Neural crest cell (in vitro differentiated cells): ENCODE results near the gene MARK2. TPM values are rescaled to one million over a fixed set of nuclear protein-coding genes. Genes with fewer than 3 reads are reported as not detected.

Experiments
- DNase-seq: peaks from one replicate; pipeline ENCODE4 v3.0.0; 2021; ENCODE audit warnings: low read depth, mixed read lengths, low spot score
- H3K27ac Mint-ChIP-seq: one replicate; pipeline ENCODE4 v1.8.0; 2021; ENCODE audit warnings: mild to moderate bottlenecking, mixed read lengths; ENCODE audit not compliant: unreplicated experiment
- H3K27me3 Mint-ChIP-seq: 2 replicates; pipeline ENCODE4 v1.8.0; 2021; ENCODE audit warnings: low read depth, mild to moderate bottlenecking, mixed read lengths
- H3K36me3 Mint-ChIP-seq: 2 replicates; pipeline ENCODE4 v1.8.0; 2021; ENCODE audit warnings: low read depth, mild to moderate bottlenecking, mixed read lengths
- H3K4me1 Mint-ChIP-seq: 2 replicates; pipeline ENCODE4 v1.8.0; 2021; ENCODE audit warnings: mixed read lengths
- H3K4me3 Mint-ChIP-seq: one replicate; pipeline ENCODE4 v1.8.0; 2021; ENCODE audit warnings: mild to moderate bottlenecking, mixed read lengths
- H3K9me3 Mint-ChIP-seq: 2 replicates; pipeline ENCODE4 v1.8.0; 2021; ENCODE audit warnings: mixed read lengths
- total RNA-seq: library from RNA; stranded (reverse); gene quantifications from 2 replicates; pipeline ENCODE4 v1.2.1, GENCODE V29; 2021
- TF ChIP-seq, protein P1 (sequence below): fragments of 200-600 bp; sonication (generic); conservative IDR thresholded peaks from 2 replicates; pipeline ENCODE4 v1.5.0; 2021; ENCODE audit warnings: antibody characterized with exemption, mild to moderate bottlenecking

MARK2 gene
- total RNA-seq, 1 donor from 2014 or later: 42.4 TPM

- TF ChIP-seq, protein P1, sequence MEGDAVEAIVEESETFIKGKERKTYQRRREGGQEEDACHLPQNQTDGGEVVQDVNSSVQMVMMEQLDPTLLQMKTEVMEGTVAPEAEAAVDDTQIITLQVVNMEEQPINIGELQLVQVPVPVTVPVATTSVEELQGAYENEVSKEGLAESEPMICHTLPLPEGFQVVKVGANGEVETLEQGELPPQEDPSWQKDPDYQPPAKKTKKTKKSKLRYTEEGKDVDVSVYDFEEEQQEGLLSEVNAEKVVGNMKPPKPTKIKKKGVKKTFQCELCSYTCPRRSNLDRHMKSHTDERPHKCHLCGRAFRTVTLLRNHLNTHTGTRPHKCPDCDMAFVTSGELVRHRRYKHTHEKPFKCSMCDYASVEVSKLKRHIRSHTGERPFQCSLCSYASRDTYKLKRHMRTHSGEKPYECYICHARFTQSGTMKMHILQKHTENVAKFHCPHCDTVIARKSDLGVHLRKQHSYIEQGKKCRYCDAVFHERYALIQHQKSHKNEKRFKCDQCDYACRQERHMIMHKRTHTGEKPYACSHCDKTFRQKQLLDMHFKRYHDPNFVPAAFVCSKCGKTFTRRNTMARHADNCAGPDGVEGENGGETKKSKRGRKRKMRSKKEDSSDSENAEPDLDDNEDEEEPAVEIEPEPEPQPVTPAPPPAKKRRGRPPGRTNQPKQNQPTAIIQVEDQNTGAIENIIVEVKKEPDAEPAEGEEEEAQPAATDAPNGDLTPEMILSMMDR: no peak
- Mint-ChIP-seq H3K27me3 (no peaks in the 10 kb centered on the region), H3K4me1 (peaks cover 49% of the 10 kb centered on the region), H3K27ac (no peak overlapping the region), H3K9me3 (no peaks in the 10 kb centered on the region), H3K4me3 (no peak overlapping the region), H3K36me3 (no peaks in the 10 kb centered on the region)
- no peak for DNase-seq
Measured at GRCh38 chr11:63869171-63869591, 30.3 kb downstream of the MARK2 start.

DNA sequence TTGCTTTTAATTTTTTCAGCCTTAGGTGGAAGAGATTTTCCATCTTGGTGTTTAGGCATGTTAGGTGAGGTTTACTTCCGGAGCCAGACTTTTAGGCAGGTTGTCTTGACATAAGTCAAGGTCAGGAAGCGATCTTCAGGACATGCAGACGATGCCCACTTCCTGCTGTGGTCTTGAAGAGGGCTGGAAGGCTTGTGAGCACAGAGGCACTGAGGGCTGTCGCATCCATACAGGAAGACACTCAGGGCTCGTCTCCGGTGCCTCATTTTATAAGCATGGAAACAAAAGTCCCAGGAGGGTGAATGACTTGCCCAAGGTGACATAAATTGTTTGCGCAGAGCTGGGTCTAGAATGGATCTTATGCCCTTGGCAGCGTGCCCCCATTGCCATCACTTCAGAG, 30.8 kb downstream of the MARK2 start:
- Mint-ChIP-seq H3K9me3 (no peaks in the 10 kb centered on the region), H3K4me3 (no peak overlapping the region), H3K27ac (peak overlapping the region; percentile 27), H3K36me3 (no peaks in the 10 kb centered on the region), H3K4me1 (peaks cover 52% of the 10 kb centered on the region), H3K27me3 (no peaks in the 10 kb centered on the region)
- no peak for DNase-seq
- TF ChIP-seq, protein P1: no peak

DNA sequence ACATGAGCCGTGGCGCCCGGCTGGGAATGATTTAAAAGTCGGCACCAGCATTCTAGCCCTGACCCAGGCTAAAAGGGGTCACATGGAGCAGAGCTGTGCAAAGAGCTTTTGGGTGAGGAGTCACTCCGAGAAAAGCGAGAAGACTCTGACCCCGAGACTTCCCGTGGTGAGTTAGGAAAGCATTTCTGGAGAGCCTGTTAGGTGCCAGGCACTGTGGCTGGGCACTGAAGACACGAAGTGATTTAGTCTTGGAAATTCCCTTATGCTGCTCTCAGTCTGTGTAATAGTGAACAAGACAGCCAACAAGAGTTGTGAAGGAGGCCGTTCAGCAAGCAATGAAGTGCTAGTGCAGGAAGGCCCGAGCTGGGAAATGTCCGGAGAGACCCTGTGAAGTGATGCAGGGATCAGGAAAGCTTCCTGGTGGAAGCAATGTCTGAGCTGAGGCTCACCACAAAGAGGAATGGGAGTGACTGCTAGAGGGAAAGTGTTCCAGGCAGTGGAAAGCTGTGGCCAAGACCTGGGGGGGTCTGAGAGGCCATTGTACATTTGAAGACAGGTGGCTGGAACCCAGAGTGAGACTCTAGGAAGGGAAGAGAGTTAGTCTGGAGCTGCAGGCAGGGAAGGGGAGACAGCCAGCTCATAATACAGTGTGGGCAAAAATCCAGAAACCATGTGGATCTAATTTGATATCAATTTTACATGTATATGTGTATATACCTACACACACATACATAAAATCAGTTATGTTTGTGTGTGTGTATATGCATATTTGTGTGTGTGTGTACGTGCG, 31.6 kb downstream of the MARK2 start:
- Mint-ChIP-seq H3K4me1 (peaks cover 52% of the 10 kb centered on the region), H3K27ac (no peak overlapping the region), H3K4me3 (no peak overlapping the region), H3K9me3 (no peaks in the 10 kb centered on the region), H3K27me3 (no peaks in the 10 kb centered on the region), H3K36me3 (no peaks in the 10 kb centered on the region)
- no peak for DNase-seq
- TF ChIP-seq, protein P1: no peak

- peak; percentile 18 for DNase-seq
- no peak overlapping the region for H3K4me3 Mint-ChIP-seq
- H3K36me3 Mint-ChIP-seq: no peaks in the 10 kb centered on the region
- peaks cover 41% of the 10 kb centered on the region for H3K4me1 Mint-ChIP-seq
- peak overlapping the region; percentile 27 for H3K27ac Mint-ChIP-seq
- TF ChIP-seq, protein P1: peak; percentile 53
- H3K9me3 Mint-ChIP-seq: no peaks in the 10 kb centered on the region
- no peaks in the 10 kb centered on the region for H3K27me3 Mint-ChIP-seq
Measured at GRCh38 chr11:63871962-63872799, 33.3 kb downstream of the MARK2 start.

DNA sequence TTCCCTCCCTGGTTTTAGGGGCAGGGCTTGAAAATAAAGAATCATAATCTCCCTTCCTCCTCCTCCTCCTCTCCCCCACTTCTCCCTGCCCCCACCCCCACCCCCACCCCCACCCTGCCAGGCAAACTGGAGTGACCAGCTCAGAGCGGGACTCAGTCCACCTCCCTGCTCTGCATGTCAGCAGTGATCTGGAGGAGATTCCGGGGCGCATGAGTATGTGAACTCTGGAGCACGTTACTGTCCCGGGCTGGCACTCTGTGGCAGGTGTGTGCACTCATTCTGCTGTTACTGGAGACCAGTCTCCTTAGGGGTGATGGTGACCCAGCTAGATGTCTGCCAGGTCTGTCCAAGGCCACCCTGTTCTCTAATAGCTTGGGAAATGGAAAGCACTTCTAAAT, 33.9 kb downstream of the MARK2 start:
- Mint-ChIP-seq H3K27me3 (no peaks in the 10 kb centered on the region), H3K4me1 (peaks cover 37% of the 10 kb centered on the region), H3K36me3 (no peaks in the 10 kb centered on the region), H3K27ac (no peak overlapping the region), H3K4me3 (no peak overlapping the region), H3K9me3 (no peaks in the 10 kb centered on the region)
- DNase-seq: no peak
- TF ChIP-seq, protein P1: no peak
